GM18499 (cell line): ENCODE data around the gene SUZ12.
"Not testable (repeated sequence)": the region's sequence is repeated elsewhere in the genome, so short reads cannot be mapped to it uniquely, and the experiment has no call there.

Source experiments
- ATAC-seq: cut with Tn5 transposase; IDR thresholded peaks from one replicate; pipeline ENCODE4 v1.9.1; 2021; ENCODE audit warnings: moderate number of reproducible peaks; ENCODE audit not compliant: insufficient read depth, unreplicated experiment

SUZ12 gene

DNA sequence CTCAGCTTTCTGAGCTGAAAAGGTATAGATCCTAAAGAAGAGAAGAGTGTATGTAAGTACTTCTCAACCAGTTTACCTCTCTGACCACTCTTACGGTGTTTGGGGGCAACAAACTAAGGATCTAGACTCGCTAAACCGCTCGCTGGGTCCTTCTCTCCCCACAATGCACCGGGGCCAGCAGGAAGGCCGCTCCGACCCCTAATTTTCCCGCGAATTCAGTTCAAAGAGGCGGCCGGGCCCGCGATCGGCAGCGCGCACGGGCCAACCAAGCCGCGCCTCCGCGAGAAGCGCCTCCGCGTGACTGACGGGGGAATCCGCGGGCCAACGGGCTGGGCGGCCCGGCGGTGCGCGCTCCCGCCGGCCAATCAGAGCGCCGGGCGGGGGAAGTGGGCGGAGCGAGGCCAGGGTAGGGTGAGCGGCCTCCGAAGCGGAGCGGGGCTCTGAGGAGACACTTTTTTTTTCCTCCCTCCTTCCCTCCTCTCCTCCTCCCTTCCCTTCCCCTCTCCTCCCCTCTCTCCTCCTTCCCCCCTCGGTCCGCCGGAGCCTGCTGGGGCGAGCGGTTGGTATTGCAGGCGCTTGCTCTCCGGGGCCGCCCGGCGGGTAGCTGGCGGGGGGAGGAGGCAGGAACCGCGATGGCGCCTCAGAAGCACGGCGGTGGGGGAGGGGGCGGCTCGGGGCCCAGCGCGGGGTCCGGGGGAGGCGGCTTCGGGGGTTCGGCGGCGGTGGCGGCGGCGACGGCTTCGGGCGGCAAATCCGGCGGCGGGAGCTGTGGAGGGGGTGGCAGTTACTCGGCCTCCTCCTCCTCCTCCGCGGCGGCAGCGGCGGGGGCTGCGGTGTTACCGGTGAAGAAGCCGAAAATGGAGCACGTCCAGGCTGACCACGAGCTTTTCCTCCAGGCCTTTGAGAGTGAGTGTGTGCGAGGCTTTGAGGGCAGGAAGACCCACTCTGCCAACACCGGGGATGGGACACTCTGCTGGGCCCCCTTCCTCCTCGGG lies at the start of gene SUZ12:
SUZ12 (plus strand) TSS at position 393 of the 995 bp plus-strand sequence; CDS start at position 633, 240 bp downstream.
- peak; percentile 77 for ATAC-seq

DNA sequence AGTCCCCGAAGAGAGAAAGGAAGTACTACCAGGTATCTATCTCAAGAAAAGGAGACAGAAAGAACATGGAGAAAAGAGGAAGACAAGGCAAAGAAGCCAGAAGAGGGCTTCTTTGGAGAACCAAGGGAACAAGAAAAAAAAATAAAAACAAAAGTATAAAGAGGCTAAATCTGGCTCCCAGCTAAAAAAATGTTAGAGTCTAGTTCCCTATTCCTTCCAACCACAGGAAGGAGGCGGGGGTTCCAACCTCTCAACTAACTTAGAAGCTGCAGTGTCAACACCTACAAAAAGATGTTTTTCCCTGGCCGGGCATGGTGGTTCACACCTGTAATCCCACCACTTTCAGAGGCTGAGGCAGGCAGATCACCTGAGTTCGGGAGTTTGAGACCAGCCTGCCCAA lies 48.7 kb upstream of the SUZ12 start:
- no peak for ATAC-seq

DNA sequence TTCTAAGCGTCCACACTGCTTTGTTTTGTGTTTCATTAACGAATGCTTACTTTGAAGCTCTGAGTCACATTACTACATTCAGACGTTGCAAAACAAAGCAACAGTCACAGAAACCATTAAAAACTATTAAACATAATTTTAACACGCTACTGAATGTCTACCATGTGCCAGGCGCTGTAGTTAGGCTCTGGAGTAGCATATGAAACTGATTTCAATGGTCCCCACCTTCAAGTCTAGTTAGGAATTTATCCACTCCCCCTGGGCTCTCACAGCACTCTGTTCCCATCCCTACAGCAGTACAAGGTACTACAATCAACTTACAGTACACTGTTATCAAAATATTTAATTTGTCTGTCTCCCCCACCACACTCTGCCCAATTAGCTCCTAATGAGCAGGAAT lies 35.9 kb upstream of the SUZ12 start:
- ATAC-seq = no peak

DNA sequence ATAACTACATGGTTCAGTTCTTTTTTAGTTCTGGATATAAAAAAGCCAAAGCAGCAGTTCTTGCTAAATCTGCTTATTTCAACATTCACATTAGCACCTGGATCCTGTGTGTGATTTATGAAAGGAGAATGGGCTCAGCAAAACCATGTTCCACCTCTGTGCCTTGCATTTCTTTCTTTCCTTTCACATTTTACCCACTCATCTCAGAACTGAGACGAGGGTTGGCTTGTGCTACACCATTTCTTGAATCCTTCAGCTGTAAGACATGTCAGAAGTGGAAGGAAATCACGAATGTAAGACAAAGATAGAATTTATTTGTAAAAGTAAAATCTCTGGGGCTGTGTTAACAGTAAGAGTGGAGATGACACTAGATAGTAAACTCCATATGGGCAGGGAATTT lies 34.1 kb upstream of the SUZ12 start:
- ATAC-seq = no peak

DNA sequence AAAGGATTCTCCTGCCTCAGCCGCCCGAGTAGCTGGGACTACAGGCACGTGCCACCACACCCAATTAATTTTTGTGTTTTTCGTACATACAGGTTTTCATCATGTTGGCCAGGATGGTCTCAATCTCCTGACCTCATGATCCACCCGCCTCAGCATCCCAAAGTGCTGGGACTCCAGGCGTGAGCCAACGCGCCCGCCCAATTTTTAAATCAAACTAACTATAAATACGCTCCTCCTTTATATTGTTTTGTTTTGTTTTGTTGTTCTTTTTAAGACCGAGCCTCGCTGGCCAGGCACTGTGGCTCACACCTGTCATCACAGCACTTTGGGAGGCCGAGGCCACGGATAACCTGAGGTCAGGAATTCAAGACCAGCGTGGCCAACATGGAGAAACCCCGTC lies 33.4 kb upstream of the SUZ12 start:
- ATAC-seq = no peak

DNA sequence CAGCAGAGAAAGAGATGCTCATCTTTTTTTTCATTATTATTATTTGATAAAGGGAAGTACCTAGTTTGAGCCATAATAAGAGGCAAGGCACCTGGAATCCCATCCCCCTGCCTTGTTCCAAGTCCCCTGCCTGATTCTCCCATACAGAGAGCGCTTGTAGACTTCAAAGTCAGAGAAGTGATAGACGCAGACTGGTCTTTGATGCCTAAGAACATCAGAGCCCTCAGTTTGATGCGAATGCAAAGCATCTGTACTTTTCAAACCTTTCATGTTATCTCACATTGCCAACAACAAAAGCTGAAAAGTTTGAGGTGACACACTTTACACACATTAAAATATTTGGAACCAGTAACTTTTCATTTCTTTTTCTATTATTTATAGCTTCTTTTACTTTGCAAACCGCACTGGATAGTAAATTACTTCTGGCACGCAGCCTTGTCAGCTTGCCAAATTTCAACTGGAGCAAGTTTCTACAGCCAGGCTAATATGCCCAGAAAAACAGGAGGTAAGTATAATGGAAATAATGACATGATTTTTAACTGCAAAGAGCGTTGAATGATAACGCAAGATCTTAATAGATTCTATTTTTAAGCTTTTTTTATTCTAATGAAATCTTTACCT lies 29.4 kb upstream of the SUZ12 start:
- ATAC-seq = no peak

DNA sequence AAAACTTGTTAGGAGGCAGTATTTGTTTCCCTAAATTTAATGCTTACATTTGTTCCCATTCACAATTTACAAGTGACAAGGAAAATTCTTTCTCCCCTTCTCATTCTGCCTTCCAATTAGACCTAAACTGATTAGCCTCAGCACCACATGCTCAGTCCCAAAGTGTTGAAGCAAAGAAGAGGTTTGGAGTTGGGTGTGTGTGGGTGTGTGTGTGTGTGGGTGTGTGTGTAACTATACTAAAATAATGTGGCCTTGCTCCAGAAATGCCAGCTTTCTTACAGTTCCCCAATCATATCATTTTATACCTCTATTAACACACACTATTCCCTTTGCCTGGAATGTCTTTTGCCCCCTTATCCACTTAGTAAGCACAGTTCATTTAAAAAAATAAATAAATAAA lies 28.4 kb upstream of the SUZ12 start:
- ATAC-seq = no peak

DNA sequence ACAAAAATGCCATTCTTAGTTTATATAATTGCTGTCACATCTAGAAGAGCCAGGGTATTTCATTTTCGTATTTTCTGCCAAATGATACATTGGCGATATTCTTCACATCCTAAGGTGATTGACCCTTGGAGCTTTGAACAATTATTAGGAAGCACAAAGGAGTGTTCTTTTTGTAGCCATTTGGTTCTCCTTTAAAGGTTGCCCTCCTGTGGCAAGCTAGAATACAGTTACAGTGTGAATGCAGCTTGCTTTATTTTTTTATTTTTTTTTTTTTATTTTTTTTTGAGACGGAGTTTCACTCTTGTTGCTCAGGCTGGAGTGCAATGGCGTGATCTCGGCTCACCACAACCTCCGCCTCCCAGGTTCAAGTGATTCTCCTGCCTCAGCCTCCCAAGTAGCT lies 24.1 kb upstream of the SUZ12 start:
- ATAC-seq = not testable (repeated sequence)

DNA sequence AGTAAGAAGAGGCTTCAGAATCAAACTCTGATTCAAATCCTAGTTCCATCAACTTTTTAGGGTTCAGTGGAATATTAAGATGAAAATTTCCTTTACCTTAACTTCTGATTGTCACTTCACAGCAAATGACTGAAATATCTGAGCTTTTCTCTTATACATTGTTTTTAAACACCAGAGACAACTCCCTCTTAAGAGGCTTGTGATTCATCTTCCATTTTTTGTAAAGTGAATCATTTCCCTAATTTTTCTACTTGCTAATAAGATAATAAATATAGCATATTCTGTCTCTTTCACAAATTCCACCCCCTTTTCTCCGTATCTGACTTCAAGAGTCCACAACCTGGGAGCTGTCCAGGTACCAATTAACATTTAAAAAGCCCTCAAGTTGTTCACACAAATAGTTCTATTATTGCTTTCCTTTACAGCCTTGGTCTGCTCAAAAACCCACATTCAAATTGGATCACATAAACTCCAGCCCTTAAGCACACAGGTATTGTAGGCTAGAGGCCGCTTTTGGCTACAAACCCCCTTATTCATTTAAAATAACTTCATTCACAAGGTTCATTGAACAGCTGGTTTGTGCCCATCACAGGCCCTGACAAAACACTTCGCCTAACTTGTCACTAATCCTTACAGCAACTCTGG lies 21.2 kb upstream of the SUZ12 start:
- ATAC-seq = no peak

DNA sequence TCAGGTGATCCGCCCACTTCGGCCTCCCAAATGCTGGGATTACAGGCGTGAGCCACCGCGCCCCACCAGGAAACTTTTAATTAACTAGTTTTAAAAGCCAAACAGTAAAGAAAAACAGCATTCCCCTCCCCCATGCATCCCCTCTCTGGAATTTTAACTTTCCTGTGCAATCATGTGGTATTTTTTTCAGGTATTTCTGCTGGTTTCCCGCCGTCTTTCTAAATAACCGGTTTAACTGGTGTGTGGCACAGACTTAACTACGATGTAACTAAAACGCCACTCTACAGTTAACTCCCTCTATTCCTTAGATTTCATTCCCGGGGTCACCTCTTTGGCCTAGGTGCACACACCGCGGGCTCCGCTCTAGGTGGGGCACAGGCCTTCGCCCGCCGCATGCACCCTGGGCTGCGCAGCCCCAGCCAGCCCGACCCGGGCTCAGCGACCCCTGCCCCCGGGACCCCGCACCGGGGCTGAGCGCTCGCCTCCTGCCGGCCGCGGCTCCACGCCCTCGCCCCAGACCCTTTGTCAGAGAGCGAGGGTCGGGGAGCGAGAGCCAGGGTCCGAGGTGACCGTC lies 20.2 kb upstream of the SUZ12 start:
- no peak for ATAC-seq

DNA sequence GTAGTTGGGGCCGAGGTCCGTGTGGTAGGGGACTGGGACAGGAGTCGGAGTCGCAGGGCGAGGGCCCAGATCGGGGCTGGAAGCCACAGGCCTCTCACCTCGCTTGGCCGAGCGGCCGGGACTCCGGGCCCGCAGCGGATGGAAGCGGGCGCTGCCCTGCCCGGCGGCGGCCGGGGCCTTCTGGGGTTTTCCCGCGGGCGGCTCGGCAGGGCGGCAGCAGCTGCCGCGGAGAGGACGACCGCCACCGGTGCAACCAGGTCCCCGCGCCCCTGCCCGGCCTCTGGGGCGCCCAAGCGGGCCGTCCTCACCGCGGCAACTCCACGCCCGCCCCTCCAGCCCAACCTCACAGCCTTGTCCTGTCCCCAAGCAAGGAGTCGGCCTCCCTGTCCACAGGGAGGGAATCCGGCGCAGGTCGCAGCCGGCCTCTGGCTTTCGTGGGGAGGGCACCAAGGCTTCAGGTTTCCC lies 19.7 kb upstream of the SUZ12 start:
- no peak for ATAC-seq

DNA sequence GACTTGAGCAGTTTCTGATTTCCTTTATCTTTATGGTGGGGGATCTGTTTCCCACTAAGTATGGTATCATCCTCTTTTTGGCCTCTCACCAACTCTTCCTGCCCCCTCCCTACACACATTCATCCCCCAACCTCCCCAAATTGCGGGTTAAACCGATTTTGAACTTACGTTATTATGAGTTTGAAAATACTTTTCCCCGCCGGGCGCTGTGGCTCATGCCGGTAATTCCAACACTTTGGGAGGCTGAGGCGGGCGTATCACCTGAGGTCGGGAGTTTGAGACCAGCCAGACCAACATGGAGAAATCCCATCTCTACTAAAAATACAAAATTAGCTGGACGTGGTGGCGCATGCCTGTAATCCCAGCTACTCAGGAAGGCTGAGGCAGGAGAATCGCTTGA lies 19.1 kb upstream of the SUZ12 start:
- ATAC-seq = not testable (repeated sequence)

DNA sequence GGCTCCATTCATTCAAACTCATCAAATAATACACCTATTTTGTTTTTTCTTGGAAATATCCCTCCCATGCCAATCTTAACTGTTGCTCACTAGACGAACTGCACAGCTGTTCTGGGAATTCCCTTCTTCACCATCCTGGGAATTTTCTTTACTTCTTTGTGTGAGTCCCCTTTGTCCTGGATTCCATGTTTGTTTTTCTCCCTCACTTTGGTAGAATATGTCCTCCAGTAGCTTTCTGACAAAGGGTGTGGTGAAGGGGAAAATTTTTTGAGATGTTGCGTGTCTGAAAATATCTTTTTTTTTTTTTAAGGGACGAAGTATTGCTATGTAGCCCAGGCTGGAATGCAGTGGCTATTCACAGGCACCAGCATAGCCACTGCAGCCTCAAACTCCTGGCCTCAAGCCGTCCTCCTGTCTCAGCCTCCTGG lies 18.1 kb upstream of the SUZ12 start:
- no peak for ATAC-seq

DNA sequence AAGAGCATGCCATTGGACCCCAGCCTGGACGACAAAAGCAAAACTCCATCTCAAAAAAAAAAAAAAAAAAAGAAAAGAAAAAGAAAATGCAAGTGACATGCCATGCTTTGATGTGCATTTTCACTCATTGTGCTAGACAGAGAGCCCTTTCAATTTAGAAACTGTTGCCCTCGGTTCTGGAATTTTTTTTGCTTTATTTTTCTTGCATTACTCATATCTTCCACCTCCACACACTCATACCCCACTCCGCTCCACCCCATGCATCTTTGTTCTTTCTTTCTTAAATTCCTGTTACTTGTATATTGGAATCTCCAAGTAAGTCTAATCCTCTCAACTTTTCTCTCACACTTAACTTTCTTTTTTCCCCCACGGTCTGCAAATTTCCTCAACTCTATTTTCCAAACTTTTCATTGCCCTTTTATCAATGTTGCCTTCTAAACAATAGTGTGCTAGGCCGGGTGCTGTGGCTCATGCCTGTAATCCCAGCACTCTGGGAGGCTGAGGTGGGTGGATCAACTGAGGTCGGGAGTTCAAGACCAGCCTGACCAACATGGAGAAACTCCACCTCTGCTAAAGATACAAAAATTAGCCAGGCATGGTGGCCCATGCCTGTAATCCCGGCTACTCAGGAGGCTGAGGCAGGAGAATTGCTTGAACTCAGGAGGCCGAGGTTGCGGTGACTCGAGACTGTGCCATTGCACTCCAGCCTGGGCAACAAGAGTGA lies 16.8 kb upstream of the SUZ12 start:
- no peak for ATAC-seq

DNA sequence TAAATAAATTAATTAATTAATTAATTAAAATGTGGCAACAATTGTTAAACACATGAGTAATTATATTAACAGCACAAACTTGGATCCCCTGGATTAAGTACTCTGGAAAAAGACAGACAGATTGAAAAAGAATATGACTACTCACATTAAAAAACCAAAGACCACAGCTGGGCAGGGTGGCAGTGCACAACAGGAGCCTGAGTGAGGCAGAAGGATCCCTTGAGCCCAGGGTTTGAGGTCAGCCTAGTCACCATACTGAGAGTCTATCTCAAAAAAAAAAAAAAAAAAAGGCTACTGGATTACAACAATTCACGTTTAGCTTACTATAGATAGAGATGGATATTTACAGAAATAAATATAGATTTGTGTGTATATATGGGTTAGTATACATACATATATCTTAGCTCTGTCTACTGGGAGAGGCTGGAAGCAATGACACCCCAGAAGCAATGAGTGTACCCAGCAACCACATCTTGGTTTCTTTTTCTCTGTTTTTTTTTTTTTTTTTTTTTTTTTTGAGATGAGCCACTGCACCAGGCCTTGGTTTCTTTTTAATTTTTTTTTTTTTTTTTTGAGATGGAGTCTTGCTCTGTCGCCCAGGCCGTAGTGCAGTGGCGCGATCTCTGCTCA lies 10.6 kb upstream of the SUZ12 start:
- no peak for ATAC-seq

DNA sequence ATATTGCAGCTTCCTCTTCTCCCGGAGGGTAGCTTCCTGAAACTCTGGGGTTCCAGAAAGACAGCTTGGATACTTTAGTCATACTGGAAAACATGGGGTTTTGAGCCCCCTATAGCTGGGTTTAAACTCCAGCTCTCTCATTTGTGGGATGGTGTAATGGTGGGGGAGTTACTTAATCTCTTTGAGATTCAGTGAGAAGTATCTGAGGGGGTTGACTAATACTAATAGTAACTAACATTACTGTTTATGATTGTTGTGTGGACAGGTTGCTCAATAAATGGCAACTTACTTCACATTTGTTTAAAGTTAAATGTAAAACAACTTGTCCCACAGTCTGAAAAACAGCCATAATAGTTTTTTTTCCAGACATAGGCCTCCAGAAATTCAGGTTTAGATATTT lies 5.1 kb upstream of the SUZ12 start:
- ATAC-seq = no peak

DNA sequence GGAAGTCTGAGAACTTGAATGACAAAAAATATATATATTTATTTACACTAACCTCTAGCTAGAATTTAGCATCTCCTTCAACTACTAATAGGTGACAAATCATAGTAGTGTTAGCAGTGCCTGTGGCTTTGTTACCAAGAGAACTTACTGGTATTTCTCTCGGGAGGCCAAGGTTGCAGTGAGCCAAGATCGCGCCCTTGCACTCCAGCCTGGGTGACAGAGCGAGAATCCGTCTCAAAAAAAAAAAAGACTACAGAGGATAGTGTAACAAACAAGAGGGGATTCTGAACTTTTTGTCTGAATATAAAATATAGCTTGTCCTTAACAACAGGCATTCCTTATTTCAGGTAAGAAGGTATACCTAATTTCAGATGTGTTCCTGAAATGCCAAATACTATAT lies 1.3 kb upstream of the SUZ12 start:
- no peak for ATAC-seq

DNA sequence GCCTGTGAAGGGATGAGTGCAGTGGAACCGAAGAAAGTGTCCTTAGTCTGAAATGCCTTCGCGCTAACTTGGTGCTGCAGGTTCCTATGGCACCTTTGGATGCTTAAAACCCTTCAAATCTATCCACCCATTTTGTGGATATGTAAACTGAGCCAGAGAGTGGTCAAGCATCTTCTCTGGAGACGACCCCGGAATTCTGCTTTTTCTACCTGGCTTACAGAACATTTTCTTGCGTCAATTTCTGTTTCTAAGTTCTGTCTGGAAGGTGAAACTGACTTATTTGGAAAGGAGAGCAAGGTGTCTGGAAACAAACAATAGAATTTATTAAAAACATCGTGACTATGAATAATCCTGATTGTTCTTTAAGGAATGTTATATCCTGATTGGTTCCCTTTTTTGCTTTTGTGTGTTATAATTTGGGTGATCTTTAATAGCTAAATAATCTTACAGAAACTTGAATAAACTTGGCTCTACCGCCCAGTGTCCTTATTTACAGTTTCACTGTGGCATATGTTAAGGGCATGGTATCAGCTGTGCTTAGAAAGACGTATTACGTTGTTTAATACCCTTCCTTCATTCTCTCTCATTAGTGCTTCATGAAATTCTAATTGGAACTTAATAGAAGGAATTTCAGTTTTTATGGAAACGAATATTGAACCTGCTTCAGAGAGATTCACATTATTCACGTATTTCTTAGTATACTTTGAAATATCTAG lies 1.3 kb downstream of the SUZ12 start:
- ATAC-seq = not testable (repeated sequence)

DNA sequence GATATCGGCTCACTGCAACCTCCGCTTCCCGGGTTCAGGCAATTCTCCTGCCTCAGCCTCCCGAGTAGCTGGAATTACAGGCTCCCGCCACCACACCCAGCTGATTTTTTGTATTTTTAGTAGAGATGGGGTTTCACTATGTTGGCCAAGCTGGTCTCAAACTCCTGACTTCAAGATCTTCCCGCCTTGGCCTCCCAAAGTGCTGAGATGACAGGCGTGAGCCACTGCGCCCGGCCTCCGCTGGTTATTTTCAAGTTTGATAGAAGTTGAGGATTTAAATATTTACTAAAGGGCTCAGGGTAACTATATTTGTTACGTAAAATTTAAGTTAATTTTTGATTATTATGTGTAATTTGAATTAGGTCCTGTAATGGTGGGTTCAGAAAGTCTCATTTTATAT lies 5.1 kb downstream of the SUZ12 start:
- not testable (repeated sequence) for ATAC-seq
